ENCODE results near the gene PRG3. TPM values are rescaled to one million over a fixed set of nuclear protein-coding genes. Genes with fewer than 3 reads are reported as not detected.
A peak's percentile ranks its signal among the peaks of the same experiment; 100 is the strongest.

The PRG3 gene
- total and polyA plus RNA-seq, 2 donors from 2014 or later, result not detected

DNA sequence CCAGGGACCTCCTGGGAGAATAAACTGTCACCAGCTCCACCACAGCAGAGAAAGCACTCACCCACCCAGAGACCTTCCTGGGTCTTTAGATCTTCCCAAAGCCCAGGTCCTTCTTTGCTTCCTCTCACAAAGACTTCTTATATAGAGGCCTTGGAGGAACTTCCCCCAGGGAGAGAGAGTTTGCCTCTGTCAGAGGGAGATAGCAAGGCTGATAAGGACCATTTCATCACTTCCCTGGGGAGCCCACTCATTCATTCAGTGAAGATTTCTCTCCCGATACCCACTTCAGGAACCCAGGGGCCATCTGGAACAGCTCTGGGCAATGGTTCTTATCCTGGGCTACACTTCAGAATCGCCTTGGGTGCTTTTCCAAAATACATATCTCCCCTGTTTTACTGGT, 9.6 kb upstream of the PRG3 start, which contains the start of gene PRG2:
Gene PRG2, minus strand, starts transcription at position 116 of the 400 bp plus-strand sequence. CDS start 706 bp downstream, outside the sequence.
- H3K27me3 ChIP-seq (ENCODE audit: control insufficient read depth, insufficient read depth, low read length), result no peaks in the 10 kb centered on the region
- H3K9me3 ChIP-seq (ENCODE audit: control insufficient read depth in 2 of 3, insufficient read depth in 1 of 3, low read length in 3 of 3), result no peaks in the 10 kb centered on the region
- FAIRE-seq (no peak), DNase-seq (no peak)
- H3K36me3 ChIP-seq (ENCODE audit: control insufficient read depth in 2 of 3, insufficient read depth in 3 of 3, low read length in 3 of 3), result no peaks in the 10 kb centered on the region
- TF ChIP-seq, protein P1, sequence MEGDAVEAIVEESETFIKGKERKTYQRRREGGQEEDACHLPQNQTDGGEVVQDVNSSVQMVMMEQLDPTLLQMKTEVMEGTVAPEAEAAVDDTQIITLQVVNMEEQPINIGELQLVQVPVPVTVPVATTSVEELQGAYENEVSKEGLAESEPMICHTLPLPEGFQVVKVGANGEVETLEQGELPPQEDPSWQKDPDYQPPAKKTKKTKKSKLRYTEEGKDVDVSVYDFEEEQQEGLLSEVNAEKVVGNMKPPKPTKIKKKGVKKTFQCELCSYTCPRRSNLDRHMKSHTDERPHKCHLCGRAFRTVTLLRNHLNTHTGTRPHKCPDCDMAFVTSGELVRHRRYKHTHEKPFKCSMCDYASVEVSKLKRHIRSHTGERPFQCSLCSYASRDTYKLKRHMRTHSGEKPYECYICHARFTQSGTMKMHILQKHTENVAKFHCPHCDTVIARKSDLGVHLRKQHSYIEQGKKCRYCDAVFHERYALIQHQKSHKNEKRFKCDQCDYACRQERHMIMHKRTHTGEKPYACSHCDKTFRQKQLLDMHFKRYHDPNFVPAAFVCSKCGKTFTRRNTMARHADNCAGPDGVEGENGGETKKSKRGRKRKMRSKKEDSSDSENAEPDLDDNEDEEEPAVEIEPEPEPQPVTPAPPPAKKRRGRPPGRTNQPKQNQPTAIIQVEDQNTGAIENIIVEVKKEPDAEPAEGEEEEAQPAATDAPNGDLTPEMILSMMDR (IDR thresholded peaks at IDR 0.05; ENCODE audit: borderline replicate concordance, extremely low read depth, insufficient read depth), result no peak
- no peak within 1 kb of the TSS for H3K4me3 ChIP-seq (ENCODE audit: low read length in 3 of 3)
- intact Hi-C loops (cut with DNase I), result no loop called here
- H3K4me1 ChIP-seq (ENCODE audit: control insufficient read depth in 2 of 3, insufficient read depth in 2 of 3, low read depth in 1 of 3, low read length in 3 of 3), result no peaks in the 10 kb centered on the region
- H3K9ac ChIP-seq (ENCODE audit: low read length in 3 of 3), result no peak within 1 kb of the TSS
- no peak within 1 kb of the TSS for H3K27ac ChIP-seq (ENCODE audit: low read depth in 2 of 2, low read length in 2 of 2)

DNA sequence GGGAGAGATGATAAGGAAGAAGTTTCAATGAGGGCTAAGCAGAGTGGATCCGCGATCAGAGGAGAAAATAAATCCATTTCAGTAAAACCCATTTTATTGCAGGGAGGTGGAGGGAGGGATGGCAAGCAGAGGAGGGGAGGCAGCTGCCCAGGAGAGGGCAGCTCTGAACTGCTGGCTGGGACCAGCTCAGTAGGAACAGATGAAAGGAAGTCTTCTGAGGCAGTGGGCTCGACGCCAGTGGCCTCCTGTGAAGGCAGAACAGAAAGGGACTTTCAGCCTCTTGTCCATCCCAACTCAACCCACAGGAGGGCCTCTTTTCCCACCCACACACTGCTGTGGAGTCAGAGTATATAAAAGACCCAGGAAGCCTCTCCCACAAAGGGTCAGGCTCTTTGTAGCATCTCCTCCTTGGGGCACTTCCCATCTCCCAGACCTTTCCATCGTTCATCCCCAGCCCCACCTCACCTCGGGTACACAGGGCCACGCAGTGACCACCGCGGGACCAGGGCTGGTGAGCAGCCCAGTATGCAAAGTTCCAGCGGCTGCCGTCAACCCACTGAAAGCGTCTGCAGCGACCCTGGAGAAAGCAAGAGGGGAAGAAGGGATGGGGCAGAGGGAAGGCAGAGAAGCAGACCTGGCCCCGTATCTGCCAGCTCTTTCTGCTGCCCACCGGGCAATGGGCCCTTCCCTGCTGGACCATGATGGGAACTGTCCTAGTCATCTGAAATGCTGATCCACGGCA, 6.5 kb upstream of the PRG3 start:
- intact Hi-C loops (cut with DNase I), result no loop called here
- H3K4me1 ChIP-seq (ENCODE audit: control insufficient read depth in 2 of 3, insufficient read depth in 2 of 3, low read depth in 1 of 3, low read length in 3 of 3), result no peaks in the 10 kb centered on the region
- no peak for DNase-seq
- no peak for FAIRE-seq
- no peaks in the 10 kb centered on the region for H3K27me3 ChIP-seq (ENCODE audit: control insufficient read depth, insufficient read depth, low read length)
- H3K36me3 ChIP-seq (ENCODE audit: control insufficient read depth in 2 of 3, insufficient read depth in 3 of 3, low read length in 3 of 3), result no peaks in the 10 kb centered on the region
- H3K9me3 ChIP-seq (ENCODE audit: control insufficient read depth in 2 of 3, insufficient read depth in 1 of 3, low read length in 3 of 3), result no peaks in the 10 kb centered on the region
- TF ChIP-seq, protein P1 (IDR thresholded peaks at IDR 0.05; ENCODE audit: borderline replicate concordance, extremely low read depth, insufficient read depth), result peak; percentile 13
- no peak overlapping the region for H3K9ac ChIP-seq (ENCODE audit: low read length in 3 of 3)
- no peak overlapping the region for H3K27ac ChIP-seq (ENCODE audit: low read depth in 2 of 2, low read length in 2 of 2)
- no peak overlapping the region for H3K4me3 ChIP-seq (ENCODE audit: low read length in 3 of 3)

DNA sequence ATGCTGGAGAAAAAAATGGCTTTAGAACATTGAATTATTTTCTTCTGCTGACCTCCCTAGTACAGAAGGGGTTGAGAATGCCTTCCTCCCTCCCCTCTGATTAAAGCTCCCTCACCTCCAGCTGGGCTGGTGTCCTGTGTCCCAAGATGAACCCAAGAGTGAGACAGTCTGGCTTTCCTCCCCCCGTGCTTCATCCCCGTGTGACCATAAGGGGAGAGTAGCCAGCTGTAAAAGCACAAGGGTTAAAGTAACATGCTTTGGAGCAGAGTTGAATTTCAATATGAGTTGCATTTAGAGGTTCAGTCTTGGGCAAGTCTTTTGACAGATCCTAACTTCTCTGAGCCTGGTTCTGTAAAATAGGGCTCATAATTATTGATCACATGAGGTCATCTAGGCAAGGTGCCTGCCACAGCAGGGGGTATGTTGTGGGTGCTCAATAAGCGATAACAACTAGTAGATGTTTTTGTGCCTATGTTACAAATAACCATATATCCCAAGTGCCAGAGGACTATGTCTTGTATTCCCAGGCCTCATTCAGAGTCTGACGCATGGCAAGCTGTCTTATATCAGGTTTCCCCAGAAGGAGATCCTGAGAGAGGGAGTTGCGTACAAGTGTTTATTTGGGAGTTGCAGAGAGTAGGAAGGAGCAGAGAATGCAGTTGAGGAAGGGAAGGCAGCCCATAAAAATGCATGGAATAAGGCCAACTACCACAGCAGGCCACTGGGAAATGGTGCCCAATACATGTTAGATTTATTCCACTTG, 5.4 kb upstream of the PRG3 start:
- TF ChIP-seq, protein P1 (IDR thresholded peaks at IDR 0.05; ENCODE audit: borderline replicate concordance, extremely low read depth, insufficient read depth), result no peak
- intact Hi-C loops (cut with DNase I), result no loop called here
- no peak overlapping the region for H3K9ac ChIP-seq (ENCODE audit: low read length in 3 of 3)

More for the DNA sequence above, 5.4 kb upstream of the PRG3 start:
- H3K9me3 ChIP-seq (ENCODE audit: control insufficient read depth in 2 of 3, insufficient read depth in 1 of 3, low read length in 3 of 3), result no peaks in the 10 kb centered on the region
- FAIRE-seq (no peak), DNase-seq (peak in 4 of 5 donors; percentile 45 to 79 (median 67))
- no peak overlapping the region for H3K4me3 ChIP-seq (ENCODE audit: low read length in 3 of 3)
- no peak overlapping the region for H3K27ac ChIP-seq (ENCODE audit: low read depth in 2 of 2, low read length in 2 of 2)
- H3K27me3 ChIP-seq (ENCODE audit: control insufficient read depth, insufficient read depth, low read length), result no peaks in the 10 kb centered on the region
- no peaks in the 10 kb centered on the region for H3K4me1 ChIP-seq (ENCODE audit: control insufficient read depth in 2 of 3, insufficient read depth in 2 of 3, low read depth in 1 of 3, low read length in 3 of 3)
- H3K36me3 ChIP-seq (ENCODE audit: control insufficient read depth in 2 of 3, insufficient read depth in 3 of 3, low read length in 3 of 3), result no peaks in the 10 kb centered on the region

Measured in kidney (tissue), 14 donors.